Measurements from ENCODE around the gene UBE2F.
A peak's percentile ranks its signal among the peaks of the same experiment; 100 is the strongest.

UBE2F gene

GRCh38 chr2:237966565-237967462 lies at the start of gene UBE2F:
TSS of gene UBE2F (plus strand) at chr2:237967014. CDS start at chr2:237973108, 6,094 bp downstream.
- DNase-seq (ENCODE audit: low spot score) = peak; percentile 97

- no peak for DNase-seq (ENCODE audit: low spot score)
Measured at GRCh38 chr2:237917696-237918374, 49.0 kb upstream of the UBE2F start.

GRCh38 chr2:237919593-237919992 lies 47.2 kb upstream of the UBE2F start:
- no peak for DNase-seq (ENCODE audit: low spot score)

- no peak for DNase-seq (ENCODE audit: low spot score)
Measured at GRCh38 chr2:237920673-237921072, 46.1 kb upstream of the UBE2F start.

GRCh38 chr2:237921967-237922492 lies 44.8 kb upstream of the UBE2F start:
- no peak for DNase-seq (ENCODE audit: low spot score)

- DNase-seq (ENCODE audit: low spot score) = no peak
Measured at GRCh38 chr2:237922641-237923361, 44.0 kb upstream of the UBE2F start.

- DNase-seq (ENCODE audit: low spot score) = peak; percentile 87
Measured at GRCh38 chr2:237923481-237924163, 43.2 kb upstream of the UBE2F start.

GRCh38 chr2:237924164-237924534 lies 42.7 kb upstream of the UBE2F start:
- DNase-seq (ENCODE audit: low spot score) = no peak

GRCh38 chr2:237927135-237927534 lies 39.7 kb upstream of the UBE2F start:
- DNase-seq (ENCODE audit: low spot score) = no peak

- no peak for DNase-seq (ENCODE audit: low spot score)
Measured at GRCh38 chr2:237927986-237928385, 38.8 kb upstream of the UBE2F start.

- DNase-seq (ENCODE audit: low spot score) = no peak
Measured at GRCh38 chr2:237929979-237930378, 36.8 kb upstream of the UBE2F start.

- DNase-seq (ENCODE audit: low spot score) = no peak
Measured at GRCh38 chr2:237931205-237931721, 35.6 kb upstream of the UBE2F start.

GRCh38 chr2:237932731-237933131 lies 34.1 kb upstream of the UBE2F start:
- DNase-seq (ENCODE audit: low spot score) = no peak

- DNase-seq (ENCODE audit: low spot score) = no peak
Measured at GRCh38 chr2:237934186-237934585, 32.6 kb upstream of the UBE2F start.

- DNase-seq (ENCODE audit: low spot score) = no peak
Measured at GRCh38 chr2:237935740-237936452, 30.9 kb upstream of the UBE2F start.

GRCh38 chr2:237939251-237939650 lies 27.6 kb upstream of the UBE2F start:
- DNase-seq (ENCODE audit: low spot score) = no peak

GRCh38 chr2:237940828-237941227 lies 26.0 kb upstream of the UBE2F start:
- no peak for DNase-seq (ENCODE audit: low spot score)

- DNase-seq (ENCODE audit: low spot score) = no peak
Measured at GRCh38 chr2:237941239-237941638, 25.6 kb upstream of the UBE2F start.

GRCh38 chr2:237942513-237942899 lies 24.3 kb upstream of the UBE2F start:
- no peak for DNase-seq (ENCODE audit: low spot score)

- no peak for DNase-seq (ENCODE audit: low spot score)
Measured at GRCh38 chr2:237943395-237944094, 23.3 kb upstream of the UBE2F start.

All from left forelimb (tissue), 1 donor.